ENCODE results near the gene HOXD3. TPM values are rescaled to one million over a fixed set of nuclear protein-coding genes. Genes with fewer than 3 reads are reported as not detected.

The HOXD3 gene
- total RNA-seq, 1 donor from 2014 or later = 0.47 TPM

GRCh38 chr2:176181551-176181950, 24.4 kb downstream of the HOXD3 start:
- TF ChIP-seq, protein P1, sequence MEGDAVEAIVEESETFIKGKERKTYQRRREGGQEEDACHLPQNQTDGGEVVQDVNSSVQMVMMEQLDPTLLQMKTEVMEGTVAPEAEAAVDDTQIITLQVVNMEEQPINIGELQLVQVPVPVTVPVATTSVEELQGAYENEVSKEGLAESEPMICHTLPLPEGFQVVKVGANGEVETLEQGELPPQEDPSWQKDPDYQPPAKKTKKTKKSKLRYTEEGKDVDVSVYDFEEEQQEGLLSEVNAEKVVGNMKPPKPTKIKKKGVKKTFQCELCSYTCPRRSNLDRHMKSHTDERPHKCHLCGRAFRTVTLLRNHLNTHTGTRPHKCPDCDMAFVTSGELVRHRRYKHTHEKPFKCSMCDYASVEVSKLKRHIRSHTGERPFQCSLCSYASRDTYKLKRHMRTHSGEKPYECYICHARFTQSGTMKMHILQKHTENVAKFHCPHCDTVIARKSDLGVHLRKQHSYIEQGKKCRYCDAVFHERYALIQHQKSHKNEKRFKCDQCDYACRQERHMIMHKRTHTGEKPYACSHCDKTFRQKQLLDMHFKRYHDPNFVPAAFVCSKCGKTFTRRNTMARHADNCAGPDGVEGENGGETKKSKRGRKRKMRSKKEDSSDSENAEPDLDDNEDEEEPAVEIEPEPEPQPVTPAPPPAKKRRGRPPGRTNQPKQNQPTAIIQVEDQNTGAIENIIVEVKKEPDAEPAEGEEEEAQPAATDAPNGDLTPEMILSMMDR (IDR thresholded peaks at IDR 0.05) = no peak
- DNase-seq (no peak), ATAC-seq (no peak)
- Histone ChIP-seq H3K36me3 (no peaks in the 10 kb centered on the region), H3K4me1 (peaks cover 12% of the 10 kb centered on the region), H3K4me3 (no peak overlapping the region), H3K9me3 (no peaks in the 10 kb centered on the region), H3K27ac (no peak overlapping the region), H3K27me3 (ENCODE audit: low read depth) (peaks cover 56% of the 10 kb centered on the region)
- intact Hi-C loops (cut with DNase I) = no loop called here

GRCh38 chr2:176182671-176183070, 25.6 kb downstream of the HOXD3 start:
- Histone ChIP-seq H3K9me3 (no peaks in the 10 kb centered on the region), H3K36me3 (no peaks in the 10 kb centered on the region), H3K4me1 (peaks cover 19% of the 10 kb centered on the region), H3K4me3 (no peak overlapping the region), H3K27ac (no peak overlapping the region), H3K27me3 (ENCODE audit: low read depth) (peaks cover 56% of the 10 kb centered on the region)
- ATAC-seq = no peak
- TF ChIP-seq, protein P1 (IDR thresholded peaks at IDR 0.05) = no peak
- DNase-seq = no peak
- intact Hi-C loops (cut with DNase I) = no loop called here

DNA sequence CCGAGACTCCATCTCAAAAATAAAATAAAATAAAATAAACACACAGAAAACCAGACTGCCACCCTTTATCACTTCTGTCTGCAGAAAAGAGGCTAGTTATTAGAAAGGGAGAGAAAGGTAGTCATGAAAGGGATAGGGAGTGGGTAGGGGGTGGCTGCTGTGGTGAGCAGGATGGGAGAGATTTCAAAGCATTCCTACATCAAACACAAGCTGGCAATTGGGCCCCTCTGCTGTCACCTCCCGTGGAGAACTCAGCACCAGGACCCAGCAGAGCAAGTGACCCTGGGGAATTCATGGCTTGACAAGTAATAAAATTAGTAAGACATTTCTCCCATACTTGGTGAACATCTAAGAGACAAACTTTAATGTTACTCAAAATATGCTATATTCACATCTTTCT, 27.6 kb downstream of the HOXD3 start:
- DNase-seq (no peak), ATAC-seq (no peak)
- TF ChIP-seq, protein P1 (IDR thresholded peaks at IDR 0.05) = no peak
- H3K4me1 ChIP-seq = peaks cover 25% of the 10 kb centered on the region
- H3K27me3 ChIP-seq (ENCODE audit: low read depth) = peaks cover 57% of the 10 kb centered on the region
- no peak overlapping the region for H3K4me3 ChIP-seq
- intact Hi-C loops (cut with DNase I) = no loop called here
- H3K9me3 ChIP-seq = no peaks in the 10 kb centered on the region
- no peaks in the 10 kb centered on the region for H3K36me3 ChIP-seq
- H3K27ac ChIP-seq = no peak overlapping the region

GRCh38 chr2:176186024-176186423, 28.9 kb downstream of the HOXD3 start:
- DNase-seq (no peak), ATAC-seq (no peak)
- Histone ChIP-seq H3K4me3 (no peak overlapping the region), H3K27ac (no peak overlapping the region), H3K27me3 (ENCODE audit: low read depth) (peaks cover 59% of the 10 kb centered on the region), H3K9me3 (no peaks in the 10 kb centered on the region), H3K36me3 (no peaks in the 10 kb centered on the region), H3K4me1 (peaks cover 27% of the 10 kb centered on the region)
- intact Hi-C loops (cut with DNase I) = no loop called here
- TF ChIP-seq, protein P1 (IDR thresholded peaks at IDR 0.05) = no peak

- no peaks in the 10 kb centered on the region for H3K36me3 ChIP-seq
- peaks cover 27% of the 10 kb centered on the region for H3K4me1 ChIP-seq
- peak overlapping the region; percentile 63 for H3K4me3 ChIP-seq
- H3K27ac ChIP-seq = peak overlapping the region; percentile 75
- ATAC-seq (peak; percentile 45 to 67), DNase-seq (no peak)
- intact Hi-C loops (cut with DNase I) = no loop called here
- peaks cover 66% of the 10 kb centered on the region for H3K27me3 ChIP-seq (ENCODE audit: low read depth)
- H3K9me3 ChIP-seq = no peaks in the 10 kb centered on the region
- TF ChIP-seq, protein P1 (IDR thresholded peaks at IDR 0.05) = no peak
These were observed 30.2 kb downstream of the HOXD3 start for GRCh38 chr2:176187200-176187898.
